Endothelial cell (in vitro differentiated cells): Measurements from ENCODE around the gene MARCHF4. TPM values are rescaled to one million over a fixed set of nuclear protein-coding genes. Genes with fewer than 3 reads are reported as not detected.

ENCODE experiments used
- DNase-seq: peaks from one replicate; pipeline ENCODE4 v3.0.0; 2021; ENCODE audit warnings: low spot score
- H3K27ac Mint-ChIP-seq: one replicate; pipeline ENCODE4 v1.8.0; 2021; ENCODE audit warnings: mixed read lengths, inconsistent platforms; ENCODE audit not compliant: unreplicated experiment
- H3K27me3 Mint-ChIP-seq: one replicate; pipeline ENCODE4 v1.8.0; 2021; ENCODE audit warnings: mild to moderate bottlenecking, moderate library complexity, mixed read lengths, inconsistent platforms; ENCODE audit not compliant: unreplicated experiment
- H3K36me3 Mint-ChIP-seq: one replicate; pipeline ENCODE4 v1.8.0; 2021; ENCODE audit warnings: mild to moderate bottlenecking, low read depth, mixed read lengths, inconsistent platforms; ENCODE audit not compliant: unreplicated experiment
- H3K4me1 Mint-ChIP-seq: one replicate; pipeline ENCODE4 v1.8.0; 2021; ENCODE audit warnings: mild to moderate bottlenecking, mixed read lengths, inconsistent platforms; ENCODE audit not compliant: unreplicated experiment
- H3K4me3 Mint-ChIP-seq: one replicate; pipeline ENCODE4 v1.8.0; 2021; ENCODE audit warnings: mild to moderate bottlenecking, mixed read lengths, inconsistent platforms; ENCODE audit not compliant: unreplicated experiment
- H3K9me3 Mint-ChIP-seq: one replicate; pipeline ENCODE4 v1.8.0; 2021; ENCODE audit warnings: mixed read lengths, inconsistent platforms; ENCODE audit not compliant: unreplicated experiment
- total RNA-seq: library from RNA; stranded (reverse); fragmentation: NEBNext Ultra II Directional; extraction: Animal tissue kit (Norgen Biotek cat#: 25700); gene quantifications from one replicate; pipeline ENCODE4 v1.2.1, GENCODE V29; 2021; ENCODE audit not compliant: unreplicated experiment
- TF ChIP-seq, protein P1 (sequence below): fragments of 200-600 bp; sonication (generic); IDR thresholded peaks from one replicate; pipeline ENCODE4 v1.5.0; 2021; ENCODE audit warnings: antibody characterized with exemption; ENCODE audit not compliant: unreplicated experiment

The MARCHF4 gene
- total RNA-seq, 1 donor from 2014 or later, result 0.46 TPM

DNA sequence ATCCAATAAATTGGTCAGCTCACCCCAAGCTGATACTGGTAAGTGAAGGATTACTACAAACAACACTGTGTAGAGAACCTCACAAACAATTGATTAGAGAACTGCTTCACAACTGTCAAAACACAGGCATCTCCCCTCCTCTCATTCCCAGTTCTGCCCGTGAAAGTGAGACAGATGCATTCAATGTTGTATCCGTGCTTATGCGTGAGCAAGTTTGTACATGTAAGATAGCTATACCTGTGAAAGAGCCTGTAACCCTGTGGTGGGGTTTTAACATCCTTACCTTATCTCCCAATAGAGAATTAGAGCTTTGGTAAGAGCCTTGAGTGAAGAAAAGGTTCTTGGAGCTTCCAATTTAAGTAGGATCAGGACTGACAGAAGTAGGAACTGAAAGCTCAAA is 9.1 kb downstream of the MARCHF4 start:
- Mint-ChIP-seq H3K27me3 (peaks cover 4% of the 10 kb centered on the region), H3K36me3 (no peaks in the 10 kb centered on the region), H3K4me3 (no peak overlapping the region), H3K27ac (no peak overlapping the region), H3K4me1 (peaks cover 8% of the 10 kb centered on the region), H3K9me3 (no peaks in the 10 kb centered on the region)
- DNase-seq, result no peak
- TF ChIP-seq, protein P1, sequence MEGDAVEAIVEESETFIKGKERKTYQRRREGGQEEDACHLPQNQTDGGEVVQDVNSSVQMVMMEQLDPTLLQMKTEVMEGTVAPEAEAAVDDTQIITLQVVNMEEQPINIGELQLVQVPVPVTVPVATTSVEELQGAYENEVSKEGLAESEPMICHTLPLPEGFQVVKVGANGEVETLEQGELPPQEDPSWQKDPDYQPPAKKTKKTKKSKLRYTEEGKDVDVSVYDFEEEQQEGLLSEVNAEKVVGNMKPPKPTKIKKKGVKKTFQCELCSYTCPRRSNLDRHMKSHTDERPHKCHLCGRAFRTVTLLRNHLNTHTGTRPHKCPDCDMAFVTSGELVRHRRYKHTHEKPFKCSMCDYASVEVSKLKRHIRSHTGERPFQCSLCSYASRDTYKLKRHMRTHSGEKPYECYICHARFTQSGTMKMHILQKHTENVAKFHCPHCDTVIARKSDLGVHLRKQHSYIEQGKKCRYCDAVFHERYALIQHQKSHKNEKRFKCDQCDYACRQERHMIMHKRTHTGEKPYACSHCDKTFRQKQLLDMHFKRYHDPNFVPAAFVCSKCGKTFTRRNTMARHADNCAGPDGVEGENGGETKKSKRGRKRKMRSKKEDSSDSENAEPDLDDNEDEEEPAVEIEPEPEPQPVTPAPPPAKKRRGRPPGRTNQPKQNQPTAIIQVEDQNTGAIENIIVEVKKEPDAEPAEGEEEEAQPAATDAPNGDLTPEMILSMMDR, result no peak

DNA sequence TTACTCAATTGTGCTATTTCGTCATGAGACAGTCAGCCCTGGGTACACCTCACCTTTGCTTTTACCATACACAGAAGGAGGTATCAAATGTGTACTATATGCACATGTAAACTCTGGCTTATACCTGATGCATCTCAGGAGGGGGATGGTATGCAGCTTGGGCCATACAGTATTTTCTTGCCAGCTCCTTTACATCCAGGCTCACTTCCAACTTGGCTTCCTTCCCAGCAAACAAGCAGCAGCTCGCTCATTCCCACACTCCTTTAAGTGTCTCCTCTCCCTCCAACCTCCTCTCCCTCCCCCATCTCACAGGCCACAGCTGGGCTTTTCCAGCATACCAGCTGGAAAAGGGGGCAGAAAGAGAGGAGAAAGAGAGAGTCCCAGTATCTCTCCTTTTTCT is 9.6 kb downstream of the MARCHF4 start:
- no peak overlapping the region for H3K27ac Mint-ChIP-seq
- TF ChIP-seq, protein P1, result no peak
- H3K9me3 Mint-ChIP-seq, result no peaks in the 10 kb centered on the region
- peaks cover 4% of the 10 kb centered on the region for H3K27me3 Mint-ChIP-seq
- no peak overlapping the region for H3K4me3 Mint-ChIP-seq
- no peak for DNase-seq
- no peaks in the 10 kb centered on the region for H3K36me3 Mint-ChIP-seq
- H3K4me1 Mint-ChIP-seq, result peaks cover 8% of the 10 kb centered on the region

DNA sequence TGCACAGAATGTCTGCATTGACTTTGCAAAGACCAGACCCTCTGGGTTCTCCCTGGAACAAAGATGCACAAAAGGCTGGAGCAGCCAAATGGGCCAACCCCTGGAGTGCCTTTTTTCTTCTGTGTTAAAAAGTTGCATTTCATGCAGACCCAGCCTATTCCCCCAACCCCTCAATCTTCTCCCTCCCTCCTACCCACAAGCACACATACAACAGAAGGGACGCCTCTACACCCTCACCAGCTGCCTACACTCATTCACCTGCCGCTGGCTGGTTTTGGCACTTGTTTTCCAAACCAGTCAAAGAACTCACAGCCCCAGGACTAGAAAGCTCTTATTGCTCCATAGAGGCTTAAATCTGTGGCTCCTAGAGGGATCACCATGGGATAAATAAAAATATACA is 16.6 kb downstream of the MARCHF4 start:
- H3K27ac Mint-ChIP-seq, result no peak overlapping the region
- H3K4me1 Mint-ChIP-seq, result peaks cover 6% of the 10 kb centered on the region
- H3K9me3 Mint-ChIP-seq, result no peaks in the 10 kb centered on the region
- H3K4me3 Mint-ChIP-seq, result no peak overlapping the region
- no peaks in the 10 kb centered on the region for H3K27me3 Mint-ChIP-seq
- DNase-seq, result no peak
- TF ChIP-seq, protein P1, result no peak
- no peaks in the 10 kb centered on the region for H3K36me3 Mint-ChIP-seq

DNA sequence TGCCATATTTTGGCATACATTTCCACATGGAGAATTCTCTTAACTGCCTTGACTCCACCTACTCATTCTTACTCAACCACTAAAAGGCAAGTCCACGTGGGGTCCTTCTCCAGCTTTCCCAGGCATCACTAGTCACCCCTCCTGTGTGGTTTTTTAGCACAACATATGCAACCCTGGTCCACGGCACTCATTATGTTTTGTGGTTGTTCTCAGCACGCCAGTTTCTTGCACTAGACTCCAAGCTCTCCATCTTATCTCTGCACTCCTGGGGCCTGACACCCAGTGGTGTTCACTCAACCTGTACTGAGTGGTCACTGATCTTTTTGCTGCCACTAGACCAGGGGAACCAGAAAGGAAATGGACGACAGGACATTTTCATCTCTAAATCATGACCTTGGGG is 18.0 kb downstream of the MARCHF4 start:
- Mint-ChIP-seq H3K27me3 (peaks cover 2% of the 10 kb centered on the region), H3K36me3 (no peaks in the 10 kb centered on the region), H3K9me3 (no peaks in the 10 kb centered on the region), H3K4me1 (peaks cover 9% of the 10 kb centered on the region), H3K4me3 (no peak overlapping the region), H3K27ac (no peak overlapping the region)
- TF ChIP-seq, protein P1, result no peak
- no peak for DNase-seq

DNA sequence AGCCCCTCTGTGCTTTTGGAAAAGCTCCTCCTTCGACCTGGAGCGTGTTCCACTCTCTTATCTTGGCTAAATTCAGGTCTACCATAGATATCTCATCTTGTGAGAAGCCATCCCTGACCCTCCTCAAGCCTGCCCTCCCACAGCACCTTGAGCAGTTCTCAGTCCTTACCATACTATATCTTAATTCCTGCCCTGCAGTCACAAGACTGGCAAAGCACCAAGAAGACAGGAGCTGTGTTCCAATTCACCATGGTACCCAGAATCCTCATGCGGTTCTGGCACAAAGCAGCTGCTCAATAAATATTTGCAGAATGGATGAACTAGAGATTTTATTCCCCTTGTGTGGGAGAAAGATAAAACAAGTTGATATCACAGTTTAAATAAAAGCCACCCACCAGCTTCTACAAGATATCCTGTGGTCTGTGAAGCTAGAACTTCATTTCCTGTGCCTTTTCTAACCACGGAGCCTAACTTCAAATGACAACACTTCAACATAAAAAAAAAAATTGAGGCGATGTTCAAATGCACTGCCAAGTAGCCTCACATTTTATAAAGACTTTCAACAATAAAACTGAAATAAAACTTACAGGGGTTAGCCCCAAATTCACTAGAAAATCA is 19.5 kb downstream of the MARCHF4 start:
- DNase-seq, result no peak
- Mint-ChIP-seq H3K4me3 (no peak overlapping the region), H3K36me3 (no peaks in the 10 kb centered on the region), H3K9me3 (no peaks in the 10 kb centered on the region), H3K4me1 (peaks cover 12% of the 10 kb centered on the region), H3K27ac (no peak overlapping the region), H3K27me3 (peaks cover 2% of the 10 kb centered on the region)
- TF ChIP-seq, protein P1, result no peak
